ENCODE results near the gene PNKD.

PNKD gene, protein sequence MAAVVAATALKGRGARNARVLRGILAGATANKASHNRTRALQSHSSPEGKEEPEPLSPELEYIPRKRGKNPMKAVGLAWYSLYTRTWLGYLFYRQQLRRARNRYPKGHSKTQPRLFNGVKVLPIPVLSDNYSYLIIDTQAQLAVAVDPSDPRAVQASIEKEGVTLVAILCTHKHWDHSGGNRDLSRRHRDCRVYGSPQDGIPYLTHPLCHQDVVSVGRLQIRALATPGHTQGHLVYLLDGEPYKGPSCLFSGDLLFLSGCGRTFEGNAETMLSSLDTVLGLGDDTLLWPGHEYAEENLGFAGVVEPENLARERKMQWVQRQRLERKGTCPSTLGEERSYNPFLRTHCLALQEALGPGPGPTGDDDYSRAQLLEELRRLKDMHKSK

DNA sequence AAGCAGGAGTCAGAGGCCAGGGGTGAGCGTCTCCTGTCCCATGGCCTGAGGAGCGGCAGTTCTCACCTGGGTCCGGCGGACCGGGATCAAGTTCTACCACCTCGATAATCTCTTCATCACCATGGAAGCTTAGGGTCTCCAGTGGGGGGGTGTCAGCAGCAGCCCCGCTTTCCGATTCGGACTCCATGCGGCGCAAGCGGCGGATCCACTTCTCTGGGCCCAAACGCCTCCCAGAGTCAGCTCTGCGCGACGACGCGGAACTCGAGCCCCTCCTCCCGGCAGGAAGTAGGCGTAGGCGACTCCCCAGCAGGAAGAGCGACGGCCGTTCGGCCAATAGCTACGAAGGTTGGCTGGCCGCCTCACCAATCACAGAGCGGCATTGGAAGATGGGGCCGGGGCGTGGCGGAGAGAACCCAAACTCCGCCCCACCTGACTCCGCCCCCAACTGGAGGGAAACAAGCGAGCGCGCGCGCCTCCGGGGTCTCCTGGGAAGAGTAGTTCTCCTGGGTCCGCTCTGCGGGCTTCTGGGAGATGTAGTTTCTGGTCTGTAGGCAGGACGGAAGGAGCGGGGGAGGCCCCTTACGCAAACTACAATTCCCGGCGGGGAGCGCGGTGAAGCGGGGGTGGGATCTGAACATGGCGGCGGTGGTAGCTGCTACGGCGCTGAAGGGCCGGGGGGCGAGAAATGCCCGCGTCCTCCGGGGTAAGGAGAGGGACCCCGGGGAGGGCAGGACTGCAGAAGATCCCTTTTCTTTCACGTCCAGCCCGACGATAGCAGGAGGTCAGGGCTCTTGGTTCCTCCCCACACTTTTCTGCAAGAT lies at the start of gene PNKD, which contains the start of gene AAMP:
TSS of gene PNKD (plus strand) at position 620 of the 821 bp plus-strand sequence. CDS start at position 637, 17 bp downstream.
TSS of gene AAMP (minus strand) at position 238 of the 821 bp plus-strand sequence. CDS start at position 187, 51 bp downstream.
- peak; percentile 100 for DNase-seq (ENCODE audit: low read depth)

DNA sequence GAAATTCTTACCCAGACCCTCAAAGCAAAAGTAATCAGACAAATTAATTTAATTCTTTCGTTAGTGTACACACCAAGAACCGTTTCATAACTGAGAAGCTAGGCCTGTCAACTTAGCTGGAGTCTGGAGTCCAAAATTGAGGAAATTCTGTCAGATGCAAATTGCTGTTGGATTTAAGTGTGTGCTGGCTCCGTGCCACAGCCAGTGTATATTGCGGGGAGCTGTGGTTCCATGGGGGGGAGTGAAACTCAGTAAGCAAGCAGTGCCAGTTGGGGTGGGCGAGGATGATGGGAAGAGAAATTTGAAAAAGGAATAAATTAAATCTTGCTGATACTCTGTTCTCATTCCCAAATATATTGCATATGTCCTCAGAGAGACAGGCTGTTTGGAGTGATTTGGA lies 49.3 kb upstream of the PNKD start:
- no peak for DNase-seq (ENCODE audit: low read depth)

DNA sequence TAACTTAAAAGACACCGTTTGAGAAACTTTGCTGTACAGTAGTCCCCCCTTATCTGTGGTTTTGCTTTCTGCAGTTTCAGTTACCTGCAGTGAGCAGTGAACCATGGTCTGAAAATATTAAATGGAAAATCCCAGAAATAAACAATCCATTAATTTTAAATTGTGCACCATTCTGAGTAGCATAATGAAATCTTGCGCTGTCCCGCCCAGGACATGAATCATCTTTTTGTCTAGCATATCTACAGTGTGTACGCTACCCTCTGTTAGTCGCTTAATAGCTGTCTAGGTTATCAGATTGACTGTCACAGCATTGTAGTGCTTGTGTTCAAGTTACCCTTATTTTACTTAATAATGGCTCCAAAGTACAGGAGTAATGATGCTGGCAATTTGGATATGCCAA lies 47.3 kb upstream of the PNKD start:
- DNase-seq (ENCODE audit: low read depth), result no peak

DNA sequence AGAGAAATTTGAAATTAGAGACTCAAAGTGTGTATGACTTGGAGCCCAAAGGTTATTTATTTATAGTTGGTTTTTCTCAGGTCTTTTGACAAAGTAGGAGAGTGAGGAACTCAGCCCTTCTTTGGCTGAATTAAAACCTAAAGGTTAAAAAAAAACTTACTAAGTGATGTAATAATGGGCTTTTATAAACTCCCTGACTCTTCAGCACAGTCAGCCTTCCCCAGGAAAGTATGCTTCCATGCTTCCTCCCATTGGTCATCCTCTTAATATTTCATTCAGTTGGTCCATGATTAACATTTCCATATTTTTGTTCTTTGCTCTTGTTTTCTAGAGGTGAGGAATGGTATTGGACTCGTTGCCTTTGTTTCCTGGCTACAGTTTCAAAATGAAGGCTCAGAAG lies 46.1 kb upstream of the PNKD start:
- DNase-seq (ENCODE audit: low read depth), result no peak

DNA sequence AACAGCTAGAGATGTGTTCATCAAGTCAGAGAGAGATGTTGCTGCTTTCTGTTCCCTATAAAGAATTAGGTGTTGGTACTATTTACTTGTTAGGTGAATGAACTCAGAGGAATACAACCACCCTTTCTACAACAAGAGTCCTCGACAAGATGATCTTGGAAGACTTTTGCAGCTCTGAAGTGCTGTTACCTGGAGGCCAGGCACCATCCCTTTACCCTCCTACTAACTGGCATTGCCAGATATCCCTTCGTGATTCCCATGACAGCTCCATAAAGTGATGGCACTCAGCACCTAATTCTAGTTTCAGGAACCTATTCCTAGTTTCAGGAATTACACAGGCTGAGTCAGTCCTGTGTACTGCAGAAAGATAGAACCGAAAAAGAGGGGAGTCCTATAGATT lies 43.4 kb upstream of the PNKD start:
- no peak for DNase-seq (ENCODE audit: low read depth)

DNA sequence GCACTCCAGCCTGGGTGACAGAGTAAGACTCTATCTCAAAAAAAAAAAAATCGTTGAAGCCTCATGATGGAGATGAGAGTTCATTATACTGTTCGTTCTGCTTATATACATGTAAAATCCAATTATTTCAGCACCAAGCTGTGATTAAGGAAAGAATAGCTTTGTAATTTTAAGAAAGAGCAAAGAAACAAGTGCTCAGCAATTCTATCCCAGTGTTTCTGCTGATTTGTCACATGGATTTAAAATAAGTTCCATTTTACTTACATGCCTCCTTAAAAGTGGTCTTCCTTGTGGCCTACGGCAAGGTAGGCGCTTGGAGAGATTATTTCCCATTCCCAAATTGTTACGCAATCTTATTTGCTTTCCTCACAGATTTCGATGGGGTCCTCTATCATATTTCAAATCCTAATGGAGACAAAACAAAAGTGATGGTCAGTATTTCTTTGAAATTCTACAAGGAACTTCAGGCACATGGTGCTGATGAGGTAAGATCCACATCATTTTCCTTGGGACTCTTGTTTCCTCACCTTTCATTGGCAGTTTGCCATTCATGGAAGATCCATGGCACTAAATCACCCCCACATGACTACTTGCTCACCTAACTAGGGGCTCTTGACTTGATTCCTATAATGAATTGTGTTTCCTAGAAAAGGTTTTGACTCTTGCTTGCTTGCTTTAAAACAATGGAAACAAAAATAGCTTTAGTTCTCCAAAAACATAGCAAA lies 41.8 kb upstream of the PNKD start:
- DNase-seq (ENCODE audit: low read depth), result no peak

DNA sequence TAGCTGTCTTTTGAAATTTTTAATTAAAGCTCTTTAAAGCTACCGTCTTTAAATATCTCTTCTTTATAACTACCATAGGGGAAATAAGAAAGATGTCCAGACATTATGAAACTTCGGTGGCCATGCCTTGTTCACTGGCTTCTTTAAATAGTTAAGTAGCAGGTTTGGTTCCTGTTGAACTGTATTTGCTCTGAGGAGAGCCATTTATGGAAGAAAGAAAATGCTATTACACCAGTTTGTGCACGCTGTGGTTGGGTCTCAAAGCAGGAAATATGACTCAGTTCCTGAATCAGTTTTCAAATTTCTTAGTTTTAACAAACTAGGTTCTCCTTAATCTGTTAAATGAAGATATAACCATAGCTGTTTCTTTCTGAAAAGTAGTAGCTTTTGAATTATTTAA lies 41.1 kb upstream of the PNKD start:
- DNase-seq (ENCODE audit: low read depth), result no peak

DNA sequence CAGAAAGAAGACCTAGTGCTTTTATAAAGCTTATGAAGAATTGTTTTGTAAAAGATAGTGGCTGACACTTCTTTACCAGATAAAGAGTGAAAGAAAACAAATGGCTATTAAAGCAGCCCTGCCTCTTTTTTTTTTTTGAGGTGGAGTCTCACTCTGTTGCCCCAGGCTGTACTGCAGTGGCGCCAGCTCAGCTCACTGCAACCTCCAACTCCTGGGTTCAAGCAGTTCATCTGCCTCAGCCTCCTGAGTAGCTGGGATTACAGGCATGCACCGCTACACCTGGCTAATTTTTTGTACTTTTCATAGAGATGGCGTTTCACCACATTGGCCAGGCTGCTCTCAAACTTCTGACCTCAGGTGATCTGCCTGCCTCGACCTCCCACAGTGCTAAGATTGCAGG lies 40.5 kb upstream of the PNKD start:
- DNase-seq (ENCODE audit: low read depth), result no peak

DNA sequence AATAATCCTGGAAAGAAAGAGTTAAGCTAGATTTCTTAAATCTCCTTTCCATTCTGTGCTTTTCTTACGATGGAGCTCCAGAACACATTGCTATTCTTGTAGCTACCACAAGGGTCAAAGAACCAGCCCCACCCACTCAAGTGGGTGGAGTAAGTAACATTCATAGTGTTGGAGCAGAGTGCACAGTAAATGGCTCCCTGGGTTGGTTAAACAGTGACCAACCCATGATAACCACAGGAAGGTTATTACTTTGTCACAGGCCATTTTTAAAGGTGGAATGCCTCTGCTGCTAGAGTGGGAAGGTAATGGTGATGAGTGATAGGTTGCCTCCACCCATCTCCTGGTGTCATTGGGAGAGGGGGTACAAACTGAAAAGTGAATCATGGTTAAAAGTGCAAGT lies 39.4 kb upstream of the PNKD start:
- no peak for DNase-seq (ENCODE audit: low read depth)

DNA sequence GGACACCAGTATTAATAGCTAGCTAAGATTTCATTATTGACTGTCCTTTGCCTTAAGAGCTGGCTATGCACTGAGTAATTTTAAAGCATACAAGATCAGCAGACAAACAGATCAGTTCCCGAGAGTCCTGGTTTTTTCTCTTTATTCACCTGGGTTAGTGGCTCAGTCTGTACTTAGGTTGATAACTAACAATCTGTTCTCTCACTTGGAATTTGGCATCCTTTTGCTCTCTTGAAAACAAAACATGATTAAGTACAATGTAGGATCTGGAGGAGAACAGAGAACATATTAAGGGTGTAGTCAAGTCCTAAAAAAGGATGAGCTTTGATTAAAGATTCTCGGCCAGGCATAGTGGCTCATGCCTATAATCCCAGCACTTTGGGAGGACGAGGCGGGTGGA lies 36.8 kb upstream of the PNKD start:
- DNase-seq (ENCODE audit: low read depth), result no peak

DNA sequence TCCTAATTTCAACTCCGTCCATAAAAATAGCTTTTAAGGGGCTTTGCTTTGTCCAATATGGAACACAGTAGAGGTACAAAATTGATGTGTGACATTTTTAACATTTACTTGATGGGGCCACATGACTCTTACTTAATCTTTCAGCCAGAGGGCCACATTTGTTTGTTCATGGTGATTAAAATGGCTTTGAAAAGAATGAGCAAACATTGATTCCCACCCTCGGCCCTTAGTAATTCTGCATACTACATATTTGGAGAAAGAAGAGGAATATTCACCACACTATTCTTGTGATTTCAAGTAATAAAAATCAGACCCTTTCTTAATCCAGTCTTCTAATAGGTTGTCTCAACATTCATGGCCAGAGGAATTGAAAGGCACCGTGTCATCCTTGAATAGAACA lies 35.8 kb upstream of the PNKD start:
- DNase-seq (ENCODE audit: low read depth), result no peak

DNA sequence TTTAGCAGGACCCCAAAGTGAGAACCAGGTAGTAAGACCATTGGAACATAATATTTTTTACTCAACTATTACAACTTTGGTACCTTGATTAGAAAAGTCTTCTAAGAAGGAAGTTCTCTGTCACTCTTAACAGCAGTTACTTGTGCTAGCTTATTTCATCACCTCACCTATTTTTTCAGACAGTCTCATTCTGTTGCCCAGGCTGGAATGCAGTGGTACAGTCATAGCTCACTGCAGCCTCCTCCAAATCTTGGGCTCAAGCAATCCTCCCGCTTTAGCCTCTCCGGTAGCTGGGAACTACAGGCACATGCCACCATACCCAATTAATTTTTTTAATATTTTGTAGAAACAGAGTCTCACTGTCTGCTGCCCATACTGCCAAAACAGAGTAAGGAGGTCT lies 35.3 kb upstream of the PNKD start:
- DNase-seq (ENCODE audit: low read depth), result no peak

DNA sequence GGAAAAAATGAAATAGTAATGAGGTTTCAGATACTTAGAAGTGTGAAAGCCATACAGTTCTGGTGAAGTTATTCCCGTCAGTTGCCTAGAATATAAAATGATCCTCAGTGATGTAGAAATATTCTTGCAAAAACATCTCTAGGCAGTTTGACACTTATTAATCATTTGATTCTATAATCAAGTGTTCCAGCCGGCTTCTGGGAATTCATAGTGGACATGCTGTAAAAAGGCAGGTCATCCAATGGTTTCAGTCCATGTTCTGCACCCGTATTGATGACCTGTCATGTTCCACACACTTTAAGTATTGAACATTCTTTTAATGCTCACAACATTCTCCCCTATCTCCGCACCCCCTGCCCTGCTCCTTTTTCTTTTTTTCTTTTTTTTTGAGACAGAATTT lies 33.5 kb upstream of the PNKD start:
- no peak for DNase-seq (ENCODE audit: low read depth)

DNA sequence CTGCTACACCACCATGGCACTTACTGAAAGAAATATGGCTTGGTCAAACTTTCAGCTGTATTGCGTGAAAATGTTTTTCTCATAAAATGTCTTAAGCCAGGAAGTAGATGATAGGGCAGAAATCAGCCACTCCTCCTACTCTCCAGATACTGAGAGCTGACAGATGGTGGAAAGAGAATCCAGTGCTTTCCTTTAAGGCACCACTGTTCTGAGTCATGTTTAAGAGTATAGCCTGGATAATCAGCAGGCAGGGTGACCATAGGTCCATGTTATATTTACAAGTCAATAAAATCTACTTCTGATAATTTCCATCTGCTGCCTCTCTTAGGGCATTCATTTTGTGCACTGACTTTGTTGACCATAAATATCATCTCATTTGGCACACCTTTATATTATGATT lies 31.4 kb upstream of the PNKD start:
- DNase-seq (ENCODE audit: low read depth), result no peak

DNA sequence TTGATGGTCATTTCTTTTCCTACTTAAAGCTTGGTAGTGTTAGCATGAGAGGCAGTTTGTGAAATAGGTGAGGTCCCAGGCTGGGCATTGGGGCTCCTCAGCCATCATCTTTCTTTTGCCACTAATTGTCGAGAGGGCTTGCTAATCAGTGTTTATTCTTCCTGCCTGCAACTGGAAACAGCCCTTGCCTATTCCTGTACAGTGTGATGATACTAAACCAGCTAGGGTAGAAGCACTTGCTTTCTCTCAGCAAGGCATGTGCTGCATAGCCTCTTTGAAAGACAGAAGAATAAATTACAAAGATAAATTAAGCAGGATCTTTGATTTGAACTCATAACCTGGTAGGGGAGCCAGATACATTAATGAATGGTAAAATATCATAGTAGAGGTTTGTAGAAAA lies 26.1 kb upstream of the PNKD start:
- no peak for DNase-seq (ENCODE audit: low read depth)

DNA sequence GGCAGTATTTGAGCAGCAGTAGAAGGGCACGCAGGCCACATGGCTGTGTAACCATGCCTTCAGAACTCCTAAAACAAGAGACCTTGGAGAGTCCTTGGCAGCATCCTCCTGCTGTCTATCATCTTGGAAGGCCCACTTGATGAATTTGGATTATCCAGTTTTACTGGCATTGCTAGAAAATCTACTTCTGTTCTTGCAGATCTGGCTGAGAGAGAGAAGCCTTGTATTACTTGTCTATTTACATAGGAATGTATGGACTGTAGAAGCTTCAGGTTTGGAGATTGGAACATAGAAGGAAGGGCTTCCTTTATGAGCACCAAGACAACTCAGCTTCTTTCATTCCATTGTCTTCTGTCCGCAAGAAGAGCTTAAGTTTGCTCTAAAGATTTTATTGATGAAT lies 25.7 kb upstream of the PNKD start:
- DNase-seq (ENCODE audit: low read depth), result no peak

DNA sequence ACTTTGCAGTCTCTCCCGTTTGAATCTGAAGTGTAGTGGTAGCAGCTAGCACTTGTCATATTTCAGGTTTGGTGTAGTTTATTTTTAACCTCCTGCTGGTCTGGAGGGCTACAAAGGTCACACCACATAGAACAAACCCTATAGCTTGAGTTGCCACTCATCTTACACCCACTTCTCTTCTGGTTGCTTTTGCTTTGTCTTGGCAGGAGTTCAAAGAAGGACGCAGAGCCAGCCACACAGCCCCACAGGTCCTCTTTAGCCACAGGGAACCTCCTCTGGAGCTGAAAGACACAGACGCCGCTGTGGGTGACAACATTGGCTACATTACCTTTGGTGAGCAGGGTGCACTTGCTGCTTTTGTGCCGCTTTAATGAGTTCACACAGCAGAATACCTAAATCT lies 25.1 kb upstream of the PNKD start:
- DNase-seq (ENCODE audit: low read depth), result no peak

DNA sequence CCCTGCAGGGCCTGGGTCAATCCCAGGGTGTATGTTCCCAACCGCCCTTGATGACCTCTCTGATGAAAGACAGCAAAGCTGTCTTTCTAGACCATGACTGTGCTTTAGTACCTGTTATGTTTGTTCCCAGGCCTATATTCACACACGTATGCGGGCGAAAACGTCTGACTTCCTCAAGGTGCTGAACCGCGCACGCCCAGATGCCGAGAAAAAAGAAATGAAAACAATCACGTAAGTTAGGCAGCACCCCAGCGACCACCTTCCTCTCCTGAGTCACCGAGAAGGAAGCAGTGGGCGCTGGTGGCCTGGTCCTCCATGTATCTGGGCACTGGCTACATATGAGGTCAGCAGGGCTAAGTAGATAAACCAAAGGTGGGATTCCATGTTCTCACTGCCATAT lies 20.6 kb upstream of the PNKD start:
- no peak for DNase-seq (ENCODE audit: low read depth)

DNA sequence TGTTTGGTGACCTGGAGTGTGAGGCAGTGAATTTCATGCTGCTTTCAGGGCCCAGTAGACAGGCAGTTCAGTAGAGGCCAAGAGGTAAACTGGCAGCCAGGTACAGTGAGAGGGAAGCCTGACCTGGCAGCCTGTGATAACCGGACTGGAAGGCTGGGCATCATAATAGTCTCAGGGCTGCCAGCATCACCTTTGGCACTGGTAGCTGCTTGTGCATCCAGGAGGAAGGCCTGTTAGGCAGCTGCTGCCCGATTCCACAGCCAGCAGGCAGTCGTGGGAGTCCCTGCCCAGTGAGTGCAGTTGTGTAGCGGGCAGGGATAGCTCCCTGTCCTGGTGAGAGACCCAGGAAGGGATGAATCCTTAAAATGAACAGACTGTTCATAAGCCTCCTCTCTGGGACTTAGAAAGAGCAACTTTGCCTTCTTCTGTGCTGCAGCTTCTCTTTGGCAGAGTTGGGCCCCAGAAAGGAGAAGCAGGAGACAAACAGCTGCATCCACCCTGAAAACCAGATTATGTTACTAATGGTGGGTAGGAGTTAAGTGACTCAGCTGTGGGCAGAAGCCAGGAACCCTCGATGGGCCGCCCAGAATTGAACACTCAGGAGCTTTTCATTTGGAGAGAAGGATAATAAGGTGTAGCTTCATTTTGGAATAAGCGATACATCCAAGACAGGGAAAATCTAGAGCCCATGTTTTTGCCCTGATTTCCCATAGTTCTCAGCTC lies 17.6 kb upstream of the PNKD start:
- DNase-seq (ENCODE audit: low read depth), result no peak

DNA sequence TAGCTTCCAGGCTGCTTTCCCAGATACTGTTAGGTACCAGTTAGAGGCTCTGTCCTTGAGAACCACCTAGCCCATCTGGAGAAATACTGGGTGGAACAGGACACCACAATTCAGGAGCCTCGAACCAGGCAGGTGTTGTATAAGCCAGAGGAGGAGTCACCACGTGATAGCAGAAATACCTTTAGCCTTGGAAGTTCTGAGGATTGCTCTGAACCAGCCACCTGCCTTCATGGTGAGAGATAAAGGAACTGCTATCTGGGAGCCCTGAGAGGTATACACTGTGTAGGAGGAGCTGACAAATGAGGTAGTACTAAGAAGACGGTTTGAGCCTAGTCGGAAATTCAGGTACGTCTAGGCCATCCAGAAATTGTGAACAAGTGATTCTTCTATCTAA lies 17.1 kb upstream of the PNKD start:
- DNase-seq (ENCODE audit: low read depth), result no peak

DNA sequence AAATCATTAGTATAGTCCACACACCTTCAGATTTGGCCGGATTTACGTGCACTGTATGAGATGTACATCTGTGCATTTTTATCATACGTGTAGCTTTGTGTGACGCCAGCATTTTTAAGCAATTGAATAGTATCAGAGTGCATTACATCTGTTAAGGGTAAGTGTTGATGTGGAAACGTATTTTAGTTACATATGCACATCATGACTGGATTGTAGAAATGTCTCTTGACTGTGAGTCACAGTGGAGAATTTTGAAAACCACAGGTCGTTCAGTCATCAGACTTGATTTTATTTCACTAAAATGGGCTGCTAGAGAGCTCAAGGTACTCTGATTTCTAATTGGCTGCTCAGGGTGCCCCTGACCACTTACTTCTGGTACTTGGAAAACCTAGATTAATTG lies 14.9 kb upstream of the PNKD start:
- DNase-seq (ENCODE audit: low read depth), result no peak

Data from activated T-cell treated with anti-CD3 and anti-CD28 coated beads for 48 hours (primary cell).